MM.1S (cell line): ENCODE data around the gene IQCK.

Experiments used
- EZH2phosphoT487 ChIP-seq: fragments of 300-600 bp; sonication (generic); IDR thresholded peaks from 2 replicates; pipeline ENCODE4 v1.6.1; 2018; ENCODE audit warnings: antibody characterized with exemption, low read length
- TF ChIP-seq, protein P1 (sequence below): fragments of 300-600 bp; sonication (generic); IDR thresholded peaks from 2 replicates; pipeline ENCODE4 v1.5.1; 2016; ENCODE audit warnings: antibody characterized with exemption, low read length, mixed read lengths

DNA sequence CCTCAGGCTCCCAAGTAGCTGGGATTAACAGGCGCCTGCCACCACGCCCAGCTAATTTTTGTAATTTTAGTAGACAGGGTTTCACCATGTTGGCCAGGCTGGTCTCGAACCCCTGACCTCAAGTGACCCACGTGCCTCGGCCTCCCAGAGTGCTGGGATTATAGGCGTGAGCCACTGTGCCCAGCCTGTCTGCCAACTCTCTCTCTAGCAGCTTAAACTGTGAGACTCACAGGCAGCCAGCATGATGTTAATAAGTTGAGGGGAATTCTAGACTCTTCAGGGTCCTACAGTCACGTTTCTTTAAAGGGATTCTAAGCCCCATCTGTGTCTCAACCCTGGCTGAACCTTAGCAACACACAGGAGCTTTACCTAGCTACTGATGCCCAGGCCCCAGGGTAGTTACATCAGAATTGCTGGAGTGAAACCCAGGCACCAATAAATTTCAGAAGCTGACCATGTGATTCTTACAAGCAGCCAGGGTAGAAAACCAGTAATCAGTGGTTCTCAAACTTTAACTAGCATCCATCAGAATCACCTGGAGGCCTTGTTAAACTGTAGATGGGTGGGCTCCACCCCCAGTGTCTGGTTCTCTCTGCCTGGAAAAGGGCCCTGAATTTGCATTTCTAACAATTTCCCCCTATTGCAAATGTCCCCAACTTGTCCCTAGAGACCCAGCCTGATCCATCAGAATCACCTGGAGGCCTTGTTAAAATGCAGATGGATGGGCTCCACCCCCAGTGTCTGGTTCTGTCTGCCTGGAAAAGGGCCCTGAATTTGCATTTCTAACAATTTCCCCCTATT is 135.9 kb downstream of the IQCK start:
- TF ChIP-seq, protein P1, sequence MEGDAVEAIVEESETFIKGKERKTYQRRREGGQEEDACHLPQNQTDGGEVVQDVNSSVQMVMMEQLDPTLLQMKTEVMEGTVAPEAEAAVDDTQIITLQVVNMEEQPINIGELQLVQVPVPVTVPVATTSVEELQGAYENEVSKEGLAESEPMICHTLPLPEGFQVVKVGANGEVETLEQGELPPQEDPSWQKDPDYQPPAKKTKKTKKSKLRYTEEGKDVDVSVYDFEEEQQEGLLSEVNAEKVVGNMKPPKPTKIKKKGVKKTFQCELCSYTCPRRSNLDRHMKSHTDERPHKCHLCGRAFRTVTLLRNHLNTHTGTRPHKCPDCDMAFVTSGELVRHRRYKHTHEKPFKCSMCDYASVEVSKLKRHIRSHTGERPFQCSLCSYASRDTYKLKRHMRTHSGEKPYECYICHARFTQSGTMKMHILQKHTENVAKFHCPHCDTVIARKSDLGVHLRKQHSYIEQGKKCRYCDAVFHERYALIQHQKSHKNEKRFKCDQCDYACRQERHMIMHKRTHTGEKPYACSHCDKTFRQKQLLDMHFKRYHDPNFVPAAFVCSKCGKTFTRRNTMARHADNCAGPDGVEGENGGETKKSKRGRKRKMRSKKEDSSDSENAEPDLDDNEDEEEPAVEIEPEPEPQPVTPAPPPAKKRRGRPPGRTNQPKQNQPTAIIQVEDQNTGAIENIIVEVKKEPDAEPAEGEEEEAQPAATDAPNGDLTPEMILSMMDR, result no peak
- no peak for TF ChIP-seq EZH2phosphoT487
